Measurements from ENCODE around the gene ACP1. TPM values are rescaled to one million over a fixed set of nuclear protein-coding genes. Genes with fewer than 3 reads are reported as not detected.

The ACP1 gene
- polyA plus RNA-seq, 4 donors = 99.7 to 167 (median 104) TPM

DNA sequence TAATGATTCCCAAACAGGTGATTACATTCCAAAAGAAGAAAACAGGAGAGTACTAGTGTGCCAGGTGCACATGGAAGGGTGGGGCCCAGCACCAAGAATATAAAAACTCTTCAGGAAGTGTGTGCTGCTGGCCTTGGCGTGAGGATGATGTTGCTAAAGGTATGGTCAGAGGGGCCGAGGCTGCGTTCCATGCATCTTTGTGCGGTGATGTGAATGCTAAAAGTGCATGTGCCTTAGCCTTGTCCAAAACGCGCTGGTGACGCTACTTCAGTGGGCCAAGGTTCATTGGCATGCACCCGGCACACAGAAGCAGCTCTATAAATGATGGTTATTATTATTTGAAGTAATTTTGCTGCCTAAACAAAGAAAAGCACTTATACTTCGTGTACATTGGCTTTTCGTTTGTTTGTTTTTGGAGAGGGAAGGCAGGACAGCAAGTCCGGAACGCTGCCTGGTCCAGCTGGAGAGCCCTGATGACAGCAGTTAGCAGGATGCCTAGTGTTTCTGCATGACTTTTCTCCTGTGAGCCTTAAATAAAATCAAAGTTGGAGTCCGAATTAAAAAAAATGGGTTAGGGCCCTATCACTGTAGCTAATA lies 20.2 kb downstream of the ACP1 start:
- Histone ChIP-seq H3K4me3 (ENCODE audit: low read depth in 1 of 3, low read length in 3 of 3) (no peak overlapping the region), H3K4me1 (ENCODE audit: control insufficient read depth in 3 of 3, insufficient read depth in 2 of 3, low read depth in 1 of 3, low read length in 2 of 3) (peaks cover 2 to 26% (median 3%) of the 10 kb centered on the region in 3 donors), H3K27ac (ENCODE audit: low read depth in 1 of 3, low read length in 2 of 3) (no peak overlapping the region), H3K9me3 (ENCODE audit: control insufficient read depth in 2 of 2, insufficient read depth in 1 of 2, low read depth in 1 of 2, low read length in 1 of 2) (no peaks in the 10 kb centered on the region), H3K36me3 (ENCODE audit: control insufficient read depth in 3 of 3, insufficient read depth in 2 of 3, low read depth in 1 of 3, low read length in 3 of 3) (peaks cover 3 to 21% (median 3%) of the 10 kb centered on the region in 3 donors), H3K27me3 (ENCODE audit: control insufficient read depth in 3 of 3, insufficient read depth in 3 of 3, low read length in 3 of 3) (peaks cover 0 to 17% (median 7%) of the 10 kb centered on the region in 3 donors)
- no peak for FAIRE-seq
- WGBS, 3 donors = 39 to 57% (median 50%) methylated on average over 13 of the region's 13 CpGs
- no peak for DNase-seq

DNA sequence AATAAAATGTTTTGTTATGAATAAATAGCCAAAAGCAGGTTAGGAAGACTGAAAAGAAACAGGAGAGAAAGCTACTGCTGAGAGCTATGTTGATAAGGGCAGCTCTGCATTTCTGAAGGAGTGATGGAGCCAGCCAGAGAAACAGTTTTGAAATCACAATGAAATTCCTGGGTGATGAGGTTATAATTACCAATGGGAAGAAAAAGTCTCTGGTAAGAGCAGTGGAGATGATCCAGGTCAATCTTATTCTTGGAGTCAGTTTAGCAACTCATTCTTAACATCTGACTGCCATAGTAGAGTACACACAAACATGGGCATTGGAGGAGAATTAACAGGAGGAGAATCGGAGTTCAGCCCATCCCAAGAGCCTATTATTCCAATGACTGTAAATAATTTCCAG lies 20.8 kb downstream of the ACP1 start:
- peaks cover 3 to 20% (median 3%) of the 10 kb centered on the region in 3 donors for H3K36me3 ChIP-seq (ENCODE audit: control insufficient read depth in 3 of 3, insufficient read depth in 2 of 3, low read depth in 1 of 3, low read length in 3 of 3)
- no peak overlapping the region for H3K4me3 ChIP-seq (ENCODE audit: low read depth in 1 of 3, low read length in 3 of 3)
- FAIRE-seq (no peak), DNase-seq (no peak)
- no peak overlapping the region for H3K27ac ChIP-seq (ENCODE audit: low read depth in 1 of 3, low read length in 2 of 3)
- H3K27me3 ChIP-seq (ENCODE audit: control insufficient read depth in 3 of 3, insufficient read depth in 3 of 3, low read length in 3 of 3) = peaks cover 0 to 19% (median 7%) of the 10 kb centered on the region in 3 donors
- peaks cover 2 to 26% (median 3%) of the 10 kb centered on the region in 3 donors for H3K4me1 ChIP-seq (ENCODE audit: control insufficient read depth in 3 of 3, insufficient read depth in 2 of 3, low read depth in 1 of 3, low read length in 2 of 3)
- 29 to 56% (median 30%) methylated on average over 1 of the region's 1 CpG for WGBS, 3 donors
- H3K9me3 ChIP-seq (ENCODE audit: control insufficient read depth in 2 of 2, insufficient read depth in 1 of 2, low read depth in 1 of 2, low read length in 1 of 2) = no peaks in the 10 kb centered on the region

DNA sequence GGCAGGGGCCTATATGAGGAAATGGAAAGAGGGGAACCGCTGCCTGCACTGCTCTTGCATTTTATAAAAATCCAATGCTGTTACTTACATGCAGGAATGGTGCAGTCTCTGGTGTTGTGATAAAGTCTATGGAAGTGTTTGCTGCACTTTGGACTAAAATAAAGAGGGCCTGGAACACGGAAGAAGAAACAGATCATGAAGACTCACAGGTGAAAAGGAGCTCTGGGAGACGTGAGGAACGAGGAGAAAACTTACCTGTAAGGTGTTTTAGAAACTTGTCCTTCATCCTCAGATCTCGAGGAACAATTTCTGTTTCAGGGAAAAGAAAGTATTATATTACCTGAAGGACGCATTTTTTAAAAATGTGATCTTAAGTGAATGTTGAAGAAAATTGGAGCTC lies 21.3 kb downstream of the ACP1 start:
- peak; percentile 50 to 75 for DNase-seq
- H3K4me1 ChIP-seq (ENCODE audit: control insufficient read depth in 3 of 3, insufficient read depth in 2 of 3, low read depth in 1 of 3, low read length in 2 of 3) = peaks cover 2 to 26% (median 3%) of the 10 kb centered on the region in 3 donors
- no peaks in the 10 kb centered on the region for H3K9me3 ChIP-seq (ENCODE audit: control insufficient read depth in 2 of 2, insufficient read depth in 1 of 2, low read depth in 1 of 2, low read length in 1 of 2)
- no peak for FAIRE-seq
- peaks cover 3 to 15% (median 3%) of the 10 kb centered on the region in 3 donors for H3K36me3 ChIP-seq (ENCODE audit: control insufficient read depth in 3 of 3, insufficient read depth in 2 of 3, low read depth in 1 of 3, low read length in 3 of 3)
- WGBS, 3 donors = 22 to 68% (median 42%) methylated on average over 6 of the region's 6 CpGs
- peaks cover 0 to 23% (median 7%) of the 10 kb centered on the region in 3 donors for H3K27me3 ChIP-seq (ENCODE audit: control insufficient read depth in 3 of 3, insufficient read depth in 3 of 3, low read length in 3 of 3)
- no peak overlapping the region for H3K27ac ChIP-seq (ENCODE audit: low read depth in 1 of 3, low read length in 2 of 3)
- peak overlapping the region in 2 of 3 donors; percentile 30 to 77 for H3K4me3 ChIP-seq (ENCODE audit: low read depth in 1 of 3, low read length in 3 of 3)

DNA sequence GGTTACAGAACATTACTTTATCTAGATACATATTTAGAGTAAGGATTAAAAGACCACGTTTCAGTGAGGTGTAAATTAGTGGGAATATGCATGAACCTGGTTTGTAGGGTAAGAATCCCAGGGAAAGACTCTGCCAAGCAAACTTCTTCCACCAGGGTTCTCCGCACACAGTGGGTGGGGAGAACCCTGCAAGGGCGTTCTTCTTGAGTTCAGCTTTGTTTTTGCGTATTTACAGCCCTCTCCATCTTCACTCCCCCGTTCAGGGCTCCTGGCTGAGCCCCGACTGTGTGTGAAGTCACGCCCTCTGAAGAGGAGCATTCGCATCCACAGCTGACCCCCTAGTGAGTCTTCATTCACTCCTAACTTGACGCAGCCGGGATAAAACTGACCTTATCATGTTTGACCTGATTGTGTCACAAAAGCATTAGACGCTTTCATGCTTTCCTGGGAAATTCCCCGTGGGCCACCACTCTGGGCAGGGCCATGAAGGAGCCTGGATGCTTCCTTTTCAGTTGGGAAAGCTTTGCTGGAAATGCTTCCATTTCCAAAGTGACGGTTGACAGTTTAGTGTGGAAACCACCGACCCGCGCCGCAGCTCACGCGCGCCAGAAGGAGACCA lies 22.1 kb downstream of the ACP1 start:
- Histone ChIP-seq H3K9me3 (ENCODE audit: control insufficient read depth in 2 of 2, insufficient read depth in 1 of 2, low read depth in 1 of 2, low read length in 1 of 2) (no peaks in the 10 kb centered on the region), H3K4me3 (ENCODE audit: low read depth in 1 of 3, low read length in 3 of 3) (peak overlapping the region in 2 of 3 donors; percentile 30 to 77), H3K36me3 (ENCODE audit: control insufficient read depth in 3 of 3, insufficient read depth in 2 of 3, low read depth in 1 of 3, low read length in 3 of 3) (peaks cover under 1 to 9% (median 3%) of the 10 kb centered on the region in 3 donors), H3K4me1 (ENCODE audit: control insufficient read depth in 3 of 3, insufficient read depth in 2 of 3, low read depth in 1 of 3, low read length in 2 of 3) (peaks cover 2 to 24% (median 3%) of the 10 kb centered on the region in 3 donors), H3K27me3 (ENCODE audit: control insufficient read depth in 3 of 3, insufficient read depth in 3 of 3, low read length in 3 of 3) (peaks cover 0 to 23% (median 7%) of the 10 kb centered on the region in 3 donors), H3K27ac (ENCODE audit: low read depth in 1 of 3, low read length in 2 of 3) (peak overlapping the region in 1 of 3 donors; percentile 0)
- FAIRE-seq (no peak), DNase-seq (peak in 1 of 2 donors; percentile 39)
- 24 to 29% (median 26%) methylated on average over 20 of the region's 20 CpGs for WGBS, 3 donors

DNA sequence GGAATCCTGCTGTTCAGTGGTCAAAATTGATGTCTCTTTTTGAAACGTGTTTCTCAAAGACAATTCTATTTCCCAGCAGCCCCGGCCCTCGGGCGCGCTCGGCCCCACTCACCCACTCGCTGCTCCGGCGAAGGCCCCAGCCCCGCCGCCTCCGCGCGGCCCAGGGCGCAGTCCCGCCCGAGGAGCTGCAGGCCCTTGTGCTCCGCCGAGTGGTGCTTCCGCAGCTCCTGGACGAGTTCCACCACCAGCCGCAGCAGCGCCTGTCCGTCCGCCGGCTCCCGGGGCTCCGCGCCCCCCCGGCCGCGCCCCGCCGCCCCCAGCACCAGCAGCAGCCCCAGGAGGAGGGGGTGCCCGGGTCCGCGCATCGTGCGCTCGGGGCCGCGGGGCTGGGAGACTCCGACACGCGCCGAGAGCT lies 22.7 kb downstream of the ACP1 start:
- no peak for FAIRE-seq
- no peak overlapping the region for H3K27ac ChIP-seq (ENCODE audit: low read depth in 1 of 3, low read length in 2 of 3)
- H3K9me3 ChIP-seq (ENCODE audit: control insufficient read depth in 2 of 2, insufficient read depth in 1 of 2, low read depth in 1 of 2, low read length in 1 of 2) = no peaks in the 10 kb centered on the region
- H3K4me1 ChIP-seq (ENCODE audit: control insufficient read depth in 3 of 3, insufficient read depth in 2 of 3, low read depth in 1 of 3, low read length in 2 of 3) = peaks cover 2 to 20% (median 3%) of the 10 kb centered on the region in 3 donors
- peaks cover 0 to 7% (median 0%) of the 10 kb centered on the region in 3 donors for H3K36me3 ChIP-seq (ENCODE audit: control insufficient read depth in 3 of 3, insufficient read depth in 2 of 3, low read depth in 1 of 3, low read length in 3 of 3)
- peak in 1 of 2 donors; percentile 57 for DNase-seq
- 0 to 2% (median 1%) methylated on average over 34 to 46 of the region's 46 CpGs for WGBS, 3 donors
- H3K27me3 ChIP-seq (ENCODE audit: control insufficient read depth in 3 of 3, insufficient read depth in 3 of 3, low read length in 3 of 3) = peaks cover 0 to 23% (median 7%) of the 10 kb centered on the region in 3 donors
- peak overlapping the region; percentile 30 to 77 (median 32) for H3K4me3 ChIP-seq (ENCODE audit: low read depth in 1 of 3, low read length in 3 of 3)

DNA sequence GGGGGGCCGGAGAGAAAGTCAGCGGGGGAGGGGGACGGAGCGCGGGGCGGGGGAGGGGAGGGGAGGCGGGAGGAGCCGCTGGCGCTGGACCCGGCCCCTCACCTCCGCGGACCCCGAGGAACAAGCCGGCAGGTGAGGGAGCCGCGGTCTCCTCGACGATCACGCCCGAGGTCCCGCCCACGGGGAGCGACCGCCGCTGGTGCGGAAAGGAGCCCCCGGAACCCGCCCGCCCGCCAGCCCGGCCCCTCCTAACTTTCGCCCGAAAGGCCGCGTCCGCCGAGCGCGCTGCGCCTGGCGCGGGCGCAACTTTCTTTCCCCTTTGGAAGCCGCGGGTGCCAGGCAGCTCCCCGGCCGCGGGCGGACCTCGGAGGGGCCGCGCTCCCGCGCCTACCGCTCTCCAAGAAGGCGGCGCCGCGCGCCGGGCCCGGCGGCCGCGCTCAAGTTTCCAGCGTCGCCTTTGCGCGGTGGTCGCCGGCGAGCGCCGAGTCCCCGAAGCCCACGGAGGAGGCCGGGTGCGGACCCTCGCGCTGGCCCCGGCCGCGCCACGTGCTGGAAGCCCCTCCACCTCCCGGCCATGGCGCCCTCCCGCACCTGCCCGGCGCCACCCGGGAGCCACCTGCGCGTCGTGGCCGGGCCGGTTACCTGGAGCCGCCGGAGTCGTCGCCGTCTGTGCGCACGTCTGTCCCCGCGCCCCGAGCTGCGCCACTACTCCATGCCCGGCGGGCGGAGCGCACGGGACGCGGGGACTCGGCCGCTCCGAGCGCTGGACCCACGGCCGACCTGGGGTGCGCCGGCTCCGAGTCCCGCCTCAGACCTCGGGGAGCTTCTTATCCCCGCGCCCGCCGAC lies 23.4 kb downstream of the ACP1 start, which contains the start of gene ALKAL2:
Gene ALKAL2 (minus strand): TSS at position 181 of the 847 bp plus-strand sequence. CDS start 256 bp downstream, outside the sequence.
- H3K4me3 ChIP-seq (ENCODE audit: low read depth in 1 of 3, low read length in 3 of 3) = peak within 1 kb of the TSS; percentile 30 to 77 (median 32)
- peaks cover 0 to 23% (median 7%) of the 10 kb centered on the region in 3 donors for H3K27me3 ChIP-seq (ENCODE audit: control insufficient read depth in 3 of 3, insufficient read depth in 3 of 3, low read length in 3 of 3)
- peak in 1 of 2 donors; percentile 58 for DNase-seq
- peaks cover 2 to 15% (median 3%) of the 10 kb centered on the region in 3 donors for H3K4me1 ChIP-seq (ENCODE audit: control insufficient read depth in 3 of 3, insufficient read depth in 2 of 3, low read depth in 1 of 3, low read length in 2 of 3)
- peaks cover 0 to 4% (median 0%) of the 10 kb centered on the region in 3 donors for H3K36me3 ChIP-seq (ENCODE audit: control insufficient read depth in 3 of 3, insufficient read depth in 2 of 3, low read depth in 1 of 3, low read length in 3 of 3)
- peak within 1 kb of the TSS in 1 of 3 donors; percentile 45 for H3K27ac ChIP-seq (ENCODE audit: low read depth in 1 of 3, low read length in 2 of 3)
- no peak for FAIRE-seq
- no peaks in the 10 kb centered on the region for H3K9me3 ChIP-seq (ENCODE audit: control insufficient read depth in 2 of 2, insufficient read depth in 1 of 2, low read depth in 1 of 2, low read length in 1 of 2)
- WGBS, 3 donors = 1% methylated on average over 84 to 128 of the region's 128 CpGs

DNA sequence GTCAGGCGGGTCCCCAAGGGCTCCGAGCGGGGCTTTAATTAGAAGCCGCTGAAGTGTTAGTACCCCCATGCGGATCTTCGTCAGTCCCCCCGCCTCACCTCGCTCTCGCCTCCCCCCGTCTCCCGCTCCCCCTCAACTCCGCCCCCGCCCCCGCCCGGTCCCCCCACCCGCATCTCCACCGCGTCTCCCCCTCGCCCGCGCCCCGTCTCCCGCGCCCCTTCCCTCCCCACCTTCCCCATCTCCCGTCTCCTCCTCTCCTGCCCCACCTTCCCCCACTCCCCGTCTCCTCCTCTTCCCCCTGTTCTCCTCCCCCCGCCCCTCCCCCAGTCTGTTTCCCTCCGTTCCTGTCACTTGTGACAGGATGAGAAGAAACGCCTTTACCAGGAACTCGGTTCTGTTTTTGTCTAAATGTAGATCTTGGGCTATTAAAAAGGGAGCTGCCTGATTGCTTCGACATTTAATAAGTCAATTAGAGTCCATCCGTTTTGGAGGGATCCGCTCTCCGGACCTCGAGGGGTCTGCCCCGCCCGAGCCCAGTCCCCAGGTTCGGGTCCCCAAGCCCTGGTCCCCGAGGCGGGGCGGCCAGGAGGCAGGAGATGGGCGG lies 24.1 kb downstream of the ACP1 start:
- Histone ChIP-seq H3K4me3 (ENCODE audit: low read depth in 1 of 3, low read length in 3 of 3) (peak overlapping the region; percentile 13 to 77 (median 34)), H3K36me3 (ENCODE audit: control insufficient read depth in 3 of 3, insufficient read depth in 2 of 3, low read depth in 1 of 3, low read length in 3 of 3) (peaks cover 0 to 4% (median 0%) of the 10 kb centered on the region in 3 donors), H3K27me3 (ENCODE audit: control insufficient read depth in 3 of 3, insufficient read depth in 3 of 3, low read length in 3 of 3) (peaks cover 0 to 23% (median 7%) of the 10 kb centered on the region in 3 donors), H3K4me1 (ENCODE audit: control insufficient read depth in 3 of 3, insufficient read depth in 2 of 3, low read depth in 1 of 3, low read length in 2 of 3) (peaks cover 2 to 15% (median 3%) of the 10 kb centered on the region in 3 donors), H3K9me3 (ENCODE audit: control insufficient read depth in 2 of 2, insufficient read depth in 1 of 2, low read depth in 1 of 2, low read length in 1 of 2) (no peaks in the 10 kb centered on the region), H3K27ac (ENCODE audit: low read depth in 1 of 3, low read length in 2 of 3) (no peak overlapping the region)
- FAIRE-seq (no peak), DNase-seq (peak in 1 of 2 donors; percentile 25)
- 1 to 3% (median 1%) methylated on average over 19 to 42 of the region's 42 CpGs for WGBS, 3 donors
